ENCODE measurements around the gene FGFBP1. TPM values are rescaled to one million over a fixed set of nuclear protein-coding genes. Genes with fewer than 3 reads are reported as not detected.
"Not testable (repeated sequence)": the region's sequence is repeated elsewhere in the genome, so short reads cannot be mapped to it uniquely, and the experiment has no call there.

Gene FGFBP1
- polyA plus RNA-seq, 1 experiment = not detected

- no peaks in the 10 kb centered on the region for H3K36me3 ChIP-seq (ENCODE audit: control insufficient read depth, insufficient read depth, low read length)
- ChIA-PET CTCF (interaction anchor here (1.7 to 5.6 kb wide), 2 partner anchors 35 to 39 kb away, joined by 12 to 28 read pairs; no protein-coding TSS in a partner anchor), POLR2A (no interaction called here)
- DNase-seq (ENCODE audit: low read depth) = peak; percentile 79
- no peak for TF ChIP-seq CTCF (IDR thresholded peaks at IDR 0.05; ENCODE audit: insufficient read depth, low read depth, low read length)
- no peaks in the 10 kb centered on the region for H3K27me3 ChIP-seq (ENCODE audit: control insufficient read depth, insufficient read depth, low read length)
- H3K4me3 ChIP-seq (ENCODE audit: low read depth, low read length) = no peak overlapping the region
Observed at GRCh38 chr4:15920723-15921591, 17.6 kb downstream of the FGFBP1 start.

- POLR2A ChIA-PET = no interaction called here
- Histone ChIP-seq H3K36me3 (ENCODE audit: control insufficient read depth, insufficient read depth, low read length) (no peaks in the 10 kb centered on the region), H3K27me3 (ENCODE audit: control insufficient read depth, insufficient read depth, low read length) (no peaks in the 10 kb centered on the region), H3K4me3 (ENCODE audit: low read depth, low read length) (no peak overlapping the region)
- no peak for TF ChIP-seq CTCF (IDR thresholded peaks at IDR 0.05; ENCODE audit: insufficient read depth, low read depth, low read length)
- no peak for DNase-seq (ENCODE audit: low read depth)
- CTCF ChIA-PET = interaction anchor here (0.8 to 1.8 kb wide), 6 partner anchors 9 to 113 kb away, joined by 3 to 5 read pairs (median 4); no protein-coding TSS in a partner anchor
Observed at GRCh38 chr4:15918484-15919129, 19.9 kb downstream of the FGFBP1 start.

- DNase-seq (ENCODE audit: low read depth) = no peak
- CTCF ChIA-PET = interaction anchor here (0.9 to 1.8 kb wide), 2 partner anchors 39 to 112 kb away, joined by 4 to 5 read pairs; no protein-coding TSS in a partner anchor
- Histone ChIP-seq H3K27me3 (ENCODE audit: control insufficient read depth, insufficient read depth, low read length) (no peaks in the 10 kb centered on the region), H3K36me3 (ENCODE audit: control insufficient read depth, insufficient read depth, low read length) (no peaks in the 10 kb centered on the region), H3K4me3 (ENCODE audit: low read depth, low read length) (no peak overlapping the region)
- no peak for TF ChIP-seq CTCF (IDR thresholded peaks at IDR 0.05; ENCODE audit: insufficient read depth, low read depth, low read length)
- POLR2A ChIA-PET = no interaction called here
Observed at GRCh38 chr4:15917297-15917696, 21.2 kb downstream of the FGFBP1 start.

- H3K4me3 ChIP-seq (ENCODE audit: low read depth, low read length); POLR2A ChIA-PET; H3K36me3 ChIP-seq (ENCODE audit: control insufficient read depth, insufficient read depth, low read length); DNase-seq (ENCODE audit: low read depth); H3K27me3 ChIP-seq (ENCODE audit: control insufficient read depth, insufficient read depth, low read length): not testable (repeated sequence)
- CTCF ChIA-PET = interaction anchor here (0.6 to 1.3 kb wide), 2 partner anchors 9 to 195 kb away, joined by 3 to 4 read pairs; no protein-coding TSS in a partner anchor
Observed at GRCh38 chr4:15916358-15916757, 22.2 kb downstream of the FGFBP1 start.

GRCh38 chr4:15914736-15915135, 23.8 kb downstream of the FGFBP1 start:
- Histone ChIP-seq H3K36me3 (ENCODE audit: control insufficient read depth, insufficient read depth, low read length) (no peaks in the 10 kb centered on the region), H3K27me3 (ENCODE audit: control insufficient read depth, insufficient read depth, low read length) (no peaks in the 10 kb centered on the region; the same call in 1 of the 2 replicates), H3K4me3 (ENCODE audit: low read depth, low read length) (no peak overlapping the region)
- ChIA-PET CTCF (interaction anchor here (1.1 kb wide), 1 partner anchor 41 kb away, joined by 3 read pairs; no protein-coding TSS in a partner anchor), POLR2A (no interaction called here)
- no peak for TF ChIP-seq CTCF (IDR thresholded peaks at IDR 0.05; ENCODE audit: insufficient read depth, low read depth, low read length)
- DNase-seq (ENCODE audit: low read depth) = no peak

Measured in BJ (cell line).